ENCODE data around the gene ANKS3.

The ANKS3 gene, protein sequence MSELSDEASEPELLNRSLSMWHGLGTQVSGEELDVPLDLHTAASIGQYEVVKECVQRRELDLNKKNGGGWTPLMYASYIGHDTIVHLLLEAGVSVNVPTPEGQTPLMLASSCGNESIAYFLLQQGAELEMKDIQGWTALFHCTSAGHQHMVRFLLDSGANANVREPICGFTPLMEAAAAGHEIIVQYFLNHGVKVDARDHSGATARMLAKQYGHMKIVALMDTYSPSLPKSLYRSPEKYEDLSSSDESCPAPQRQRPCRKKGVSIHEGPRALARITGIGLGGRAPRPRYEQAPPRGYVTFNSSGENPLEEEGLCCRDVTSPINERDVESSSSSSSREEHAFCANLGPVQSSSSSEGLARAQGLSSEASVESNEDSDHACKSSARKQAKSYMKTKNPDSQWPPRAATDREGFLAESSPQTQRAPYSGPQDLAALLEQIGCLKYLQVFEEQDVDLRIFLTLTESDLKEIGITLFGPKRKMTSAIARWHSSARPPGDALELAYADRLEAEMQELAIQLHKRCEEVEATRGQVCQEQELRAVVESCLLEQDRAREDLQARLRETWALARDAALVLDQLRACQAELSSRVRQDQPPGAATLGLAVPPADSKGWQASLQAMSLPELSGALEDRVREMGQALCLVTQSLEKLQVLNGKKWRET

DNA sequence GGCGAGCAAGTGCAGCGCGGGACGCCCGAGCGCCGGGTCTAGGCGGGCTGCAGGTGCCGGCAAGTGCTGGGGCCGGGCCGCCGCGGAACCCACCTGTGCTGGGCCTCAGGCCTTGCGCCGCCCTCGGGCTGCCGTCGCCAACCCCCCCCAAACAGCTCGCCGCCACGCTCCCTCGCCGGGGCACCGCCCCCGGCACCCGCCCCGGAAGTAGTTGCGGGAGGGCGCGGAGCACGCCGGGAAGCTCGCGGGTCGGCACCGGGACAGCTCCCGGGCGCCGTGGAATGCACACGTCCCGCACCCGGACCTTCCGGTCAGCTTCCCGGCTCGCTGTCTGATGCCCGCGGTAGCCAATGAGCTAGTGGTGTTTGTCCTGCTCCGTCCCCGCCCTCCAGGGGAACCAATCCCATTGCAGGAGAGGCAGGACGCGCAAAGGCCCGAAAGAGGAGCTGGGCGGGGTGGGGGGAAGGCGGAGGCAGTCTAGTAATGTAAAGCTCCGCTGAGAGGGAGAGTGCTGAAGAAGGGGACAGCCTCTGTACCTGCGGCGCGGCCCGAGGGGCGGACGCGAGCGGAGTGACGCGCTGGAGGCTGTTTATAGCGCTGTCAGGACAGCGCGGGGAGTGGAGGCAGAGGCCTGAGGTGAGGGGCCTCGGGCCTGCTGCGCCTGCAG is at the start of gene ANKS3, which contains the start of gene DNAAF8:
Gene ANKS3 (minus strand): TSS at position 209 of the 667 bp plus-strand sequence. CDS start 4,122 bp downstream, outside the sequence.
Gene DNAAF8 (plus strand): TSS at position 475 of the 667 bp plus-strand sequence. CDS start 1,978 bp downstream, outside the sequence.
- peak; percentile 93 to 96 for DNase-seq

DNA sequence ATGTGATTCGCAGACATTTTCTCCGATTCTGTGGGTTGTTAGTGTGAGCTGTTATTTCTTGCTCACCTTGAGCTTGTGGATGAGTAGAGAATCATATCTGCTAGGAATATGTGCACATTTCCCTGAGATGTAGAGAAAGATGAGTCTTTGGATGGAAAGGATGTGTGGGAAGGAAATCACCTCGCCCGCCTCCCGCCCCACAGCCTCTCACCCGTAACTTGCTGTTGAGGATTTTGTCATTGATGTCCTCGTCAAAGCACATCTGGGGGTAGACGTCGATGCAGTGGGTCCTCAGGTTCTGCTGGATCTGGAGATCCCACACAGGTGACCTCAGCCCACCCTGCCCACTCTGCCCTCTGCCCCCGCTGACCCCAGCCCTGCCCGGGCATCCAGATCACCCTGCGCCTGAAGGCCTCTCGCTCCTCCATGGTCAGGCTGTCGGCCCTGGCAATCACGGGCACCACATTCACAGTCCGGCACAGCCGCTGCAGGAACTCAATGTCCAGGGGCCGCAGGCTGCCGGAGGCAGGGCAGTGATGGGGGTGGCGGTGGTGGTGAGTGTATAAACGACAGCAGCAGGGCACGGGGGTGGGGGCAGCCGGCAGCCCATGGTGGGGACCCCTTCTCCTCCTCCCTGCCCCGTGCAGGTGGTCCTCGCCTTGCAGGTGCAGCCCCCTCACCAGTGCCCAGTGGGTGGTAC is 49.3 kb upstream of the ANKS3 start:
- DNase-seq: no peak

DNA sequence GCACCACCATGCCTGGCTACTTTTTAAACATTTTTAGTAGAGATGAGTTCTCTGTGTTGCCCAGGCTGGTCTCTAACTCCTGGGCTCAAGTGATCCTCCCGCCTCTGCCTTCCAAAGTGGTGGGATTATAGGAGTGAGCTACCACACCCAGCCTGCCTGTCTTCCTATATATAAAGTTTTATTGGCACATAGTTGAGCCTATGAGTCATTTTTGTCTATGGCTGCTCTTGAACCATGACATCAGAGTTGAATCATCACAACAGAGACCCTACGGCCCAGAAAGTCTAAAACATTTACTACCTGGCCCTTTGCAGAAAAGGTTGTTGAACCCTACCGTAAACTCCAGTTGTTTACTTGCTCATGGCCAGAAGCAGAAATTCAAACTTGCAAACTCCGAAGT is 46.2 kb upstream of the ANKS3 start:
- no peak for DNase-seq

DNA sequence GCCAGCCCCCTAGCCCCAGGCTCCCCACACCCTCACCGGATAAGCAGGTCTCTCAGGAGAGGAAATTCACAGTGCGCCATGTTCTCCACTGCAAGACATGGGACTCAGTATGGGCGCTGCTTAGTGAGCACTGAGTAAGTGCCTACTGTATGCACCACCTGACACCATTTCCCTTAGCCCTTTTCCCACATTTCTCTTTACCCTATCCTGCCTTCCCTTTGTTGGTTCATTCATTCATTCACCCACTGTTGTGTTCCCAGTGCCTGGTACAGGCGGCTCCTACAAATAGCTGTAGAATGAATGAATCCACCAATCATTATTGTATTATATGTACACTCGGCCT is 44.0 kb upstream of the ANKS3 start:
- DNase-seq: no peak

DNA sequence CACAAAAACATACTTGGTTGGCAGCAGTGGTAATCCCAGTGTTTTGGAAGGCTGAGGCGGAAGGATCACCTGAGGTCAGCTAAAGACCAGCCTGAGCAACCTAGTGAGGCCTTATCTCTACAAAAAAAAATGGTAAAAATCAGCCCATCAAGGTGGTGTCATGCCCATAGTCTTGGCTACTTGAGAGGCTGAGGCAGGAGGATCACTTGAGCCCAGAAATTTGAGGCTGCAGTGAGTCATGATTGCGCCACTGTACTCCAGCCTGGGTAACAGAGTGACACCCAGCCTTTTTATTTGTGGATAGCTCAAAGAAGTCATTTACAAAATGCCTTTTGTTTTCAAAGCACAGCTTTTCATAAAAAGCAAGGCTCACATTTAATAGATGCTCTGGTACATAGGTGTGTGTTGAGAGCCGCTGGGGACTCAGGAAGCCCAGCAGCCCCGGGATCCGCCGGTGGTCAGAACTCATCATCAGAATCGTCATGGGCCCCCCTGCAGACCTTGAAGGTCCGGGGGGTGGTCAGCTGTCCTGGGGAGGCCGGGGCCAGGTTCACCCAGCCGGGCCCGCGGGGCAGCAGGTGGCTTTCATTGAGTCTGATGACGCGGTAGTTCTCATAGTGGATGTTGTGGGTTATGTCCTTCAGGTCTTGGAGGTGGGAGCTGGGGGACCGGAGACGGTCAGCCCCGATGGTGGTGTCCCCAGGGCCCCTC is 43.4 kb upstream of the ANKS3 start:
- no peak for DNase-seq

DNA sequence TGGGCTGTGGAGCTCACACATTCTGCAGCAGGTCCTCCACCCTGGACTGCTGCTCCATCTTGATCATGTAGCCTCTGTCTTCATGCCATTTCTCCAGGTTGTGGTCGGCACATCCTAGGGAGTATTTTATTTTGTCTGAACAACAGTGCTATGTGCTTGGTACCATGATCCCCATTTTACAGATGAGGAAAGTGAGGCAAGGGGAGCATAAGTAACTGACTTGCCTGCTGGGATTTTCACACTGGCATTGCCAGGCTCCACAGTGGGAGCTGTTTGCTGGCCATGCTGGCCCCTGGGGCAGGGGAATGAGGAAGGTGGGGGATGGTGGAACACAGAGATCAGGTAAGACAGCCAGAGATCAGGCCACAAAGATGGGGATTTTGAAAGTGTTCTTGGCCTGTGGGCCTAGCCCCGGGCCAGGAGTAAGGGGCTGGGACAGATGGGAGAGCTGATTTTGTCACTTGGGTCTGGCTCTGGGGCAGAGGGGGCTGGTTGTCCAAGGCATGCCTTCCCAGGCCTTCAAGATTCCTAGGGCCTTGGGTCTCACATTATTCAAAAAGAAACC is 42.2 kb upstream of the ANKS3 start:
- no peak for DNase-seq

DNA sequence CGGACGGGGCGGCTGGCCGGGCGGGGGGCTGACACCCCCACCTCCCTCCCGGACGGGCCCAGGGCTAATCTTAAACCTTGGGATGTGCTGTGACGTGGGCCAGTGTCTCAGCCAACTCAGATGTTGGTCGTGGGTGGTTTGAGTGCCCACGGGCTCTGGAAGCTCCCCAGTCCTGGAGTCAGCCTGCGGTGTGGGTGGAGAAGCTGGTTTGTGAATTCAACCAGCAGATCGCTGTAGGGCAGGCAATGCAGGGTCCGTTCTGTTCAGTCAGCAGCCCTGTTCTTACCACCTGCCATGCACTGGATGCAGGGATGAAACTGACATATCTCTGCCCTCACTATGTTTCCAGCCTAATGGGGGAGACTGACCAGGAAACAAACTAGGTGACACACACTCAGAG is 40.9 kb upstream of the ANKS3 start:
- no peak for DNase-seq

DNA sequence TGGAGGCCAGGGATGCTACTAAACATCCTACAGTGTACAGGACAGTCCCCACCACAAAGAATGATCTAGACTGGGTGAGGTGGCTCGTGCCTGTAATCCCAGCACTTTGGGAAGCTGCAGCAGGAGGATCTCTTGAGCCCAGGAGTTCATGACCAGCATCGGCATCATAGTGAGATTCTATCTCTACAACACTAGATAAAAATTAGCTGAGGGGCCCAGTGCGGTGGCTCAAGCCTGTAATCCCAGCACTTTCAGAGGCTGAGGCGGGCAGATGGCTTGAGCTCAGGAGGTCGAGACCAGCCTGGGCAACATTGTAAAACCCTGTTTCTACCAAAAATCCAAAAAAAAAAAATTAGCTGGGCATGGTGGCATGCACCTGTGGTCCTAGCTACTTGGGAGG is 38.3 kb upstream of the ANKS3 start:
- DNase-seq: no peak

DNA sequence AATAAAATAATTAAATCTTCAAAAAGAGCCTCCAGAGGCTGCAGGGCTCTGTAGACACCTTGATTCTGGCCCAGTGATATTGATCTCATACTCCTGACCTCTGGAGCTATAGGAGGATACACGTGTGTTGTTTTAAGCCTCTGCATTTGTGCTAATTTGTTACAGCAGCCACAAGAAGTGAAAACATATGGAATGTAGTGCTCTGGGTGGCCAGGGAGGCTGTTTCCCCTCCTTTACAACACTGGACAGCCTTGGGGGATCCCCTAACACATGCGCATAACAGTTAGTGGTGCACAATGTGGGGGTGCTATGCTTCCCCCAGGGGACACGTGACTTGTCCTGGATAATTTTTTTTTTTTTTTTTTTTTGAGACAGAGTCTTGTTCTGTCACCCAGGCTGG is 37.6 kb upstream of the ANKS3 start:
- DNase-seq: no peak

DNA sequence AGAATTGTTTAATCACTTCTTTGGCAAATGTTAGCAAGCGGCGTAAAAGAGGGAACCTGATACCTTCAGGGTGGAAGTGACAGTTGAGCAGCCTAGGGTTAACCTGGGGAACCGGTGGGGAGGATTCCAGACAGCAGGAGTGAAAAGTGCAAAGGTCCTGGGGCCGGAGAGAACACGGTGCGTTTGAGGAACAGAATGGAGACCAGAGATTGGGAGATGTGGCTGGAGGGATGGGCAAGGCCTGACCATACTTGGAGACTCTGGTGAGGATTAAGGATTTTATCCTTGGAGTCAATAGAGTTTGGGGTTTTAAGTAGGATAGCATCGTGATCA is 35.2 kb upstream of the ANKS3 start:
- DNase-seq: no peak

DNA sequence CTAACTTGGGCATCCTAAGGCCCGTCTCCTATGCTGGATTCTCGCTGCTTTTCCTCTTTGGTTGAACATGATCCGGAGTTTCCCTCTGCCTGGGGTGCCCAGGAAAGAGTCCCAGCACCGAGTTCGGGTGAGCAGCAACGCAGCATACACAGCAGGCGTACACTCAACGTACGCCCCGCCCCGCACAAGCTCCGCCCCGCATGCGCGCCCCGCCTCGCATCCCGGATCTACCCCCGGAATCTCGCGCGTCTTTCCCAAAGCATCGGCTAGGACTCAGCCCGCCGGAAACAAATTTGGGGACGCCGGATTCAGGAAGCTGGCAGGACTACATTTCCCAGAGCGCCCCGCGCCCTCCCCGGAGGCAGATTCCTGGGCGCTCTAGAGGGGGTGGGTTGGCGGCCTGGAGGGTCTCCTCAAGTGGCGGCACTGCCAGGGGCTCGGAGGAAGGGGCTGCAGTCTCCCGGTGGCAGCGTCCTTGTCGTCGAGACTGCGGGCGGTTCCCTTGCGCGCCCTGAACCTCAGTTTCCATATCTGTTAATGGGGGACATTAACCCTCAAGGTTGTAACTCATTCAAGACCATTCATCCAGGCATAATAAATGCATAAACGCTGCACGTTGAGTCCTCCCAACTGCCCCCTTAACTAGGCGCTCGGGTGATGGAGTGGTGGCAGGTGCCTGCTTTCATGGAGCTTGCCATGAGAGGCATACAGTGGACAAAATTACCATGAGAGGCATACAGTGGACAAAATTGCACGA is 34.7 kb upstream of the ANKS3 start:
- DNase-seq: peak; percentile 97

DNA sequence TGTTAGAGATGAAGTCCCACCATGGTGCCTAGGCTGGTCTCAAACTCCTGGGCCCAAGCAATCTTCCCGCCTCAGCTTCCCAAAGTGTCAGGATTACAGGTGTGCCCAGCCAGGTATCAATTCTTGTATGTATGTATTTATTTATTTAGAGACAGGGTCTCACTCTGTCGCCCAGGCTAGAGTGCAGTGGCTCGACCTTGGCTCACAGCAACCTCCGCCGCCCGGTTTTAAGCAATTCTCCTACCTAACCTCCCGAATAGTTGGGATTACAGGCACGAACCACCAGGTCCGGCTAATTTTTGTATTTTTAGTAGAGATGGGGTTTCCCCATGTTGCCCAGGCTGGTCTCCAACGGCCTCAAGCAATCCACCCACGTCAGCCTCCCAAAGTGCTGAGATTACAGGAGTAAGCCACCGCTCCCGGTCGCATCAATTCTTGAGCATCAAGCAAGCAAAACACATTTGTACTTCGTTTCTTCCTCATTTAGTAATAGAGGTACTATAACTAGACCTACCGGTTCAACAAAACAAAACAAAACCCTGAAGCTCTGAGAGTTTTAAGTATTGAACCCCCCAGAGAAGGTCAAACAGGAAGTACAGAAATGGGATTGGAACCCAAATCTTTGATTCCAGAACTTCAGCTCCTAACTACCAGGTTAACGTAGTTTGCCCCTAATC is 33.9 kb upstream of the ANKS3 start:
- no peak for DNase-seq

DNA sequence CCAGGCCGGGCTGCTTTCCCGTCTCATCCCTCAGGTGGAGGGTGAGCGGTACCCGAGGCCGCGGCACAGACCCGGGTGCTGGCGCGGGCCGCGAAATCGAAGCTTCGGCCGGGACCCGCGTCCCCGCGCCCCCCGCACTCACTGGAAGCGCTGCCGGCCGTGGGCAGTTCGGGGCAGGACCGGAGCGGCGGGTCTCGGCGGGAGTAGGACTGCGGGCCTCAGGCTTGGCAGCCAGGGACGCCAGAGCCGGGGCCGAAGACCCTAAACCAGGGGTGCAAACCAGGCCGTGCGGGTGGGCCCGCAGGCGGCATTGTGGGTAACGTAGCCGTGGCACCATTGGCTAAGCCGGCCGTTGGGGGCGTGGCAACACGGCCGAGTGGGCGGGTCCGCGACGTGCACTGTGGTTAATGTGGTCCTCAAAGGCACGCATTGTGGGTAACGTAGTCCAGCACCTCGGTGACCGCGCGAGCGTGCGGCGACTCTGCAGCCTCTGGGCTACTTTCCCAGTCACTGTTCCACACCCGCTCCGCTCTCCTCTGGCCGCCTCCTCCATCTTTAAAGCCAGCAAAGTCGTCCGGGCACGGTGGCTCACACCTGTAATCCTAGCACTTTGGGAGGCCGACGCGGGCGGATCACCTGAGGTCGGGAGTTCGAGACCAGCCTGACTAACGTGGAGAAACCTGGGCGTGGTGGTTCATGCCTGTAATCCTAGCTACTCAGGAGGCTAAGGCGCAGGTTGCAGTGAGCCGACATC is 33.0 kb upstream of the ANKS3 start, which contains the start of gene ZNF500:
Gene ZNF500 (minus strand): TSS at position 288 of the 754 bp plus-strand sequence. CDS start 1,184 bp downstream, outside the sequence.
- DNase-seq: peak; percentile 93 to 97

DNA sequence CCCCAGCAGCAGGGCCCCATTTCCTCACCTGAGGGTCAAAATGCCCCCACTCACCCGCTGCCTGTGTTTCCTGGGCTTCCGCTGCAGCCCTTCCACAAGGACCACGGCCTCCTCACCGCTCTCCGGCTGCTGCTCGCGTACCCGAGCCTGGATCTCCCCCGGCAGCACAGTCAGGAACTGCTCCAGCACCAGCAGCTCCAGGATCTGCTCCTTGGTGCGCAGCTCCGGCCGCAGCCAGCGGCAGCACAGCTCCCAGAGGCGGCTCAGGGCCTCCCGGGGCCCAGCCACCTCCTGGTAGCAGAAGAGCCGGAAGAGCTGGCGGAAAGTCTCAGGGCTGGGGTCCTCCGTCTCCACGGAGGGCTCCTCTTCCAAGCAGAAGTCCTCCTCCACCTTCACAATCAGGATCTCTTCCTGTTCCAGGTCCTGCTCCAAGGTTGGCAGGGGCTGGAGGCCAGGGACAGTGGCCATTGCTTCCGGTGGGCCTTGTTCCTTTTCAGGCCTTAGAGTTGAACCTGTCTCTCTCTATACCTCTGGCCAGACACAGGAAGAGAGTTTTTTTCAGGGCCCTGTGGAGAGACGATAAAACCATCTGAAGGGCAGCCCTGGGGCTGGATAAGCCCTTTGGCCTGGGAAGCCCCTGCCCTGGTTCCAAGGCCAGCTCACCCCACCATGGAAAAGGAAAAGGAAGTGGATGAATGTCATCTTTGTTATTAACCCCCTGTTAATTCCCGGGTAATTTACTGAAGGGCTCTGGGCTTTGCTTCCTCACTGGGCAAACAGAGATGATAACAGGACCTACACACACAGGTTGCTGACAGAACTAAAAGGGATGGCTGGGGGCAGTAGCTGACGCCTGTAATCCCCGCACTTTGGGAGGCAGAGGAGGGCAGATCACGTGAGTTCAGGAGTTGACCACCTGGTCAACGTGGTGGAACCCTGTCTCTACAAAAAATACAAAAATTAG is 31.7 kb upstream of the ANKS3 start:
- no peak for DNase-seq

DNA sequence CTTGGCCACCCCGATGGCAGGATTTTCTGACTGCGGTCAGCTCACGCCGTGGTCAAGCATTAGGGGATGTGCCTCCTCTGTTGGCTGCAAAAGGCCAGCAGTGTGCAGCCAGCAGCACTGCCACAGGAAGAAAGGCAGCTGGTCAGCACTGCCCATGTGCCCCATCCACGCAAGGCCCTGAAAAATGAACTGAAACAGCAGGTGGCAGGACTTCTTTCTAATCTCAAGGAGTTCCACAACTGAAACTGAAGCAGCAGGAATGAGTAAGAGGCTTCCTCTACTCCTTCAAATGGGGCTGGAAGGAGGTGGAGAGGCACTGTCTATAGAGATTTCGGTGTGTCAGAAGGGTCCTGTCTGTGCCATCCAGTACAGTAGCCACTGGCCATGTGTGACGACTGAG is 29.7 kb upstream of the ANKS3 start:
- peak in 1 of 2 experiments; percentile 29 for DNase-seq

DNA sequence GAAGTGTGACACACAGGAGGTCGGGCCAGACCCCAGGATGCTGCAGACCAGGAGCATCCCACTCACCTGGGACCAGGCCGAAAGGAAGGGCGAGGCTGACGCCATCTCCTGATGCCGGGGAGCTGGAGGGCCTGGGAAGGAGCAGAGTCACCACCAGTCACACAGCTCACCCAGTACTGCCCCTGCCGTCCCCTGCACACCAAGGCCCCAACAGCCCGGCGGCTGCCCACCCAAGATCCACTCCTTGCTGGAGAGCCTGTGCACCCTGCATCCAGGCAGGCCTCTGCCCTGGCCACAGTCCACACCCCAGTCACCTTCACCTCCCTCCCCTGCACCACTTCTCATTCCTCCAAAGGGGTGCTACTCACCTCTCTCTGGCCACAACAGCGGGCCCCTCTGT is 28.1 kb upstream of the ANKS3 start:
- no peak for DNase-seq

DNA sequence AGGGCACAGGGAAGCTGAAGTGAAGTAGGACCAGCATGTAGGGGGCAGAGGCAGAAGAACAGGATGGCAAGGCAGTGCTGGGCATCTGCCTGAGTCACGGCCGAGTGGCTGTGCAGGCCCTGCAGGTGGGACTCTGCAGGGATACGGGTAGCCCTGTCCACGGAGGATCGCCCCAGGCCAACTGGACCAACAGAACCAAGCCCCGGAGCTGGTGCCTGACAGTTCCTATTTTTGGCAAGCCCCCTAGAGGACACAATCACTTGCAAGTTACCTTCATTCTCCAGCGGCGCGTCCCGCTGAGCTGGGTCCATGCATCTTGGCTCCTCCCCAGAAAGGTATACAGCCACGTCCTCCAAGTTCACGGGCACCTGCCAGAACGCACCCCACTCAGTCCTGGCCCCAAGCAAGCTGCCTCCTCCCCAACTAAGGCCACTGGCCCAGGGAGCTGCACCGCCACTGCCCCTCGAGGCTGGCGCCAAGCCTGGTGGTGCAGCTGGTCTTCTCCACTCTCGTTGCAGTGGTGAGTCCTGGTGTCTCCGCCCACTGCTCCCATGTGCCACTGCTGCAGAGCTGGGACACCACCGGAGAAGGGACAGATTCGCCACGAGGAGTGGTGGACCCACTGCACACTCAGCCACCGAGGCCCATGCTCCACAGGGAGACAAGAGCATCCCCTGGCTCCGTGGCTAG is 26.3 kb upstream of the ANKS3 start:
- DNase-seq: no peak

DNA sequence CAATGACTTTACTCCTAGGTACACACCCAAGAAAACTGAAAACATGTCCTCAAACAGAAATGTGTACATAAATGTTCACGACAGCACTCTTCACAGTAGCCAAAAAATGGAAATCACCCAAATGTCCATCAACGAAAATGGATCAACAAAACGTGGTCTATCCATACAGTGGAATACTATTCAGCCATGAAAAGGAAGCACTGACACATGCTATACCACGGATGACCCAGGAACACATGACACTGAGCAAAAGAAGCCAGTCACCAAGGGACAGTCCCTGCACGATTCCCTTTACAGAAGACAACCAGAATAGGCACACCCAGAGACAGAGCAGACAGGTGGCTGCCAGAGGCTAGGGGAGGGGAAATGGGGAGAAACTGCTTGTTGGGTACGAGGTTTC is 21.6 kb upstream of the ANKS3 start:
- DNase-seq: no peak

Measured in NCI-H524 (cell line).